Gastroesophageal sphincter (tissue), 4 donors: Measurements from ENCODE around the gene GLDC. TPM values are rescaled to one million over a fixed set of nuclear protein-coding genes. Genes with fewer than 3 reads are reported as not detected.

Source experiments
- ATAC-seq: fragments of 150-250 bp; one replicate; pipeline ENCODE4 v1.9.1; 2016; ENCODE audit warnings: mild to moderate bottlenecking, moderate library complexity
- H3K27ac ChIP-seq, 4 donors: fragments of 200-600 bp; sonication (generic) in 3 of 4; 1 replicate in 3 of 4; 2 replicates in 1 of 4; pipeline ENCODE4 v1.5.1; 2016 to 2019
- H3K27me3 ChIP-seq: fragments of 200-600 bp; sonication (generic); one replicate; pipeline ENCODE4 v1.5.1; 2019
- H3K36me3 ChIP-seq, 2 donors: fragments of 200-600 bp; sonication (generic); one replicate each; pipeline ENCODE4 v1.5.1; 2019; ENCODE audit warnings: control low read depth in 1 of 2
- H3K4me1 ChIP-seq, 3 donors: fragments of 200-600 bp; sonication (generic); 1 replicate in 2 of 3; 2 replicates in 1 of 3; pipeline ENCODE4 v1.5.1; 2016 to 2019; ENCODE audit warnings: control low read depth in 2 of 3
- H3K4me3 ChIP-seq, 2 donors: fragments of 200-600 bp; sonication (generic); one replicate each; pipeline ENCODE4 v1.5.1; 2019; ENCODE audit warnings: mild to moderate bottlenecking in 1 of 2, moderate library complexity in 1 of 2
- H3K9me3 ChIP-seq, 3 donors: fragments of 200-600 bp; sonication (generic); one replicate each; pipeline ENCODE4 v1.5.1; 2017 to 2019; ENCODE audit warnings: control low read depth in 2 of 3
- CTCF ChIP-seq, 4 experiments: fragments of 200-600 bp in 2 of 4; fragments of 450-650 bp in 2 of 4; sonication (generic) in 1 of 4; IDR thresholded peaks; one replicate each; pipeline ENCODE4 v1.5.1; 2017 to 2019; ENCODE audit warnings: antibody characterized with exemption in 4 of 4, mild to moderate bottlenecking in 2 of 4, moderate library complexity in 2 of 4
- EP300 ChIP-seq: sonication (generic); formaldehyde crosslinking; IDR thresholded peaks from one replicate; pipeline ENCODE4 v1.6.1; 2017; ENCODE audit warnings: antibody characterized with exemption, mild to moderate bottlenecking
- POLR2A ChIP-seq, 2 donors: fragments of 450-650 bp; IDR thresholded peaks; one replicate each; pipeline ENCODE4 v1.6.1; 2017; ENCODE audit warnings: antibody characterized with exemption in 2 of 2, mild to moderate bottlenecking in 2 of 2, moderate library complexity in 1 of 2
- POLR2AphosphoS5 ChIP-seq: sonication (generic); formaldehyde crosslinking; IDR thresholded peaks from one replicate; pipeline ENCODE4 v1.6.1; 2017; ENCODE audit warnings: antibody characterized with exemption
- WGBS, 2 donors: methylation state at CpG; one replicate each; pipeline ENCODE4 v1.1.5; 2018; ENCODE audit warnings: low coverage in 1 of 2; 5-methylcytosine and 5-hydroxymethylcytosine counted together
- total RNA-seq, 4 donors: library from RNA; depleted of rRNA; stranded (reverse); fragments of >200 nt; gene quantifications; one replicate each; pipeline ENCODE4 v1.1.0, GENCODE V29; 2016

GLDC gene
- total RNA-seq, 4 donors from 2014 or later: 0.15 to 1.9 (median 0.51) TPM

GRCh38 chr9:6600006-6600405, 45.5 kb downstream of the GLDC start:
- Histone ChIP-seq H3K27me3 (no peaks in the 10 kb centered on the region), H3K27ac (no peak overlapping the region), H3K4me1 (no peaks in the 10 kb centered on the region), H3K9me3 (no peaks in the 10 kb centered on the region), H3K36me3 (no peaks in the 10 kb centered on the region), H3K4me3 (no peak overlapping the region)
- ATAC-seq: no peak
- WGBS, 2 donors: 75 to 96% methylated on average over 4 of the region's 5 CpGs
- TF ChIP-seq CTCF (IDR thresholded peaks at IDR 0.05): no peak
- TF ChIP-seq POLR2A (IDR thresholded peaks at IDR 0.05): no peak
- TF ChIP-seq EP300: no peak
- TF ChIP-seq POLR2AphosphoS5: no peak

GRCh38 chr9:6598249-6598725, 47.2 kb downstream of the GLDC start:
- Histone ChIP-seq H3K27me3 (no peaks in the 10 kb centered on the region), H3K36me3 (no peaks in the 10 kb centered on the region), H3K27ac (no peak overlapping the region), H3K9me3 (no peaks in the 10 kb centered on the region), H3K4me3 (no peak overlapping the region), H3K4me1 (no peaks in the 10 kb centered on the region)
- WGBS, 2 donors: 53 to 54% methylated on average over 3 to 4 of the region's 4 CpGs
- no peak for ATAC-seq
- TF ChIP-seq EP300: no peak
- no peak for TF ChIP-seq POLR2AphosphoS5
- no peak for TF ChIP-seq CTCF (IDR thresholded peaks at IDR 0.05)
- no peak for TF ChIP-seq POLR2A (IDR thresholded peaks at IDR 0.05)

GRCh38 chr9:6592791-6593190, 52.7 kb downstream of the GLDC start:
- Histone ChIP-seq H3K27ac (no peak overlapping the region), H3K4me3 (no peak overlapping the region), H3K9me3 (no peaks in the 10 kb centered on the region), H3K36me3 (no peaks in the 10 kb centered on the region), H3K27me3 (no peaks in the 10 kb centered on the region), H3K4me1 (no peaks in the 10 kb centered on the region)
- TF ChIP-seq EP300 (no peak), POLR2A (IDR thresholded peaks at IDR 0.05) (no peak), POLR2AphosphoS5 (no peak), CTCF (IDR thresholded peaks at IDR 0.05) (no peak)
- WGBS, 2 donors: 77 to 86% methylated on average over 1 to 4 of the region's 4 CpGs
- ATAC-seq: no peak

GRCh38 chr9:6592231-6592630, 53.3 kb downstream of the GLDC start:
- ATAC-seq: no peak
- TF ChIP-seq EP300 (no peak), POLR2A (IDR thresholded peaks at IDR 0.05) (no peak), CTCF (IDR thresholded peaks at IDR 0.05) (no peak), POLR2AphosphoS5 (no peak)
- Histone ChIP-seq H3K9me3 (no peaks in the 10 kb centered on the region), H3K27me3 (no peaks in the 10 kb centered on the region), H3K4me3 (no peak overlapping the region), H3K36me3 (no peaks in the 10 kb centered on the region), H3K4me1 (no peaks in the 10 kb centered on the region), H3K27ac (no peak overlapping the region)
- WGBS, 2 donors: 44 to 58% methylated on average over 2 of the region's 2 CpGs

GRCh38 chr9:6590772-6591384, 54.7 kb downstream of the GLDC start:
- no peaks in the 10 kb centered on the region for H3K36me3 ChIP-seq
- WGBS, 2 donors: 55 to 78% methylated on average over 2 of the region's 2 CpGs
- TF ChIP-seq CTCF (IDR thresholded peaks at IDR 0.05) (no peak), POLR2A (IDR thresholded peaks at IDR 0.05) (no peak), EP300 (no peak), POLR2AphosphoS5 (no peak)
- no peak overlapping the region for H3K4me3 ChIP-seq
- no peaks in the 10 kb centered on the region for H3K9me3 ChIP-seq
- no peaks in the 10 kb centered on the region for H3K27me3 ChIP-seq
- H3K27ac ChIP-seq: no peak overlapping the region
- ATAC-seq: no peak
- H3K4me1 ChIP-seq: no peaks in the 10 kb centered on the region
